ENCODE results near the gene CTIF.

- TF ChIP-seq POLR2AphosphoS5 (IDR thresholded peaks at IDR 0.05; ENCODE audit: low read depth, low read length), result no peak
- TF ChIP-seq, protein P1, sequence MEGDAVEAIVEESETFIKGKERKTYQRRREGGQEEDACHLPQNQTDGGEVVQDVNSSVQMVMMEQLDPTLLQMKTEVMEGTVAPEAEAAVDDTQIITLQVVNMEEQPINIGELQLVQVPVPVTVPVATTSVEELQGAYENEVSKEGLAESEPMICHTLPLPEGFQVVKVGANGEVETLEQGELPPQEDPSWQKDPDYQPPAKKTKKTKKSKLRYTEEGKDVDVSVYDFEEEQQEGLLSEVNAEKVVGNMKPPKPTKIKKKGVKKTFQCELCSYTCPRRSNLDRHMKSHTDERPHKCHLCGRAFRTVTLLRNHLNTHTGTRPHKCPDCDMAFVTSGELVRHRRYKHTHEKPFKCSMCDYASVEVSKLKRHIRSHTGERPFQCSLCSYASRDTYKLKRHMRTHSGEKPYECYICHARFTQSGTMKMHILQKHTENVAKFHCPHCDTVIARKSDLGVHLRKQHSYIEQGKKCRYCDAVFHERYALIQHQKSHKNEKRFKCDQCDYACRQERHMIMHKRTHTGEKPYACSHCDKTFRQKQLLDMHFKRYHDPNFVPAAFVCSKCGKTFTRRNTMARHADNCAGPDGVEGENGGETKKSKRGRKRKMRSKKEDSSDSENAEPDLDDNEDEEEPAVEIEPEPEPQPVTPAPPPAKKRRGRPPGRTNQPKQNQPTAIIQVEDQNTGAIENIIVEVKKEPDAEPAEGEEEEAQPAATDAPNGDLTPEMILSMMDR (IDR thresholded peaks at IDR 0.05), result no peak
- TF ChIP-seq SIN3A (IDR thresholded peaks at IDR 0.05; ENCODE audit: borderline replicate concordance, insufficient read depth, low read depth, low read length), result no peak
Observed at GRCh38 chr18:48735681-48736255, 196.9 kb downstream of the CTIF start.
